IMR-90 (cell line): Measurements from ENCODE around the gene NCKAP5.

ENCODE experiments used
- BHLHE40 ChIP-seq: fragments of 150-350 bp; IDR thresholded peaks from 2 replicates; pipeline ENCODE4 v1.6.1; 2016; ENCODE audit warnings: mild to moderate bottlenecking, low read depth, low read length
- CEBPB ChIP-seq: IDR thresholded peaks from 2 replicates; pipeline ENCODE4 v1.6.1; 2012; ENCODE audit warnings: low read depth, low read length, improper control_type of control experiment
- ELK1 ChIP-seq: fragments of 150-350 bp; IDR thresholded peaks from 2 replicates; pipeline ENCODE4 v1.6.1; 2016; ENCODE audit warnings: low read depth, mild to moderate bottlenecking, low read length, moderate library complexity, borderline replicate concordance
- MAFK ChIP-seq: IDR thresholded peaks from 2 replicates; pipeline ENCODE4 v1.6.1; 2012; ENCODE audit warnings: low read depth, low read length, improper control_type of control experiment
- MAZ ChIP-seq: IDR thresholded peaks from 2 replicates; pipeline ENCODE4 v1.6.1; 2012; ENCODE audit warnings: low read depth, mild to moderate bottlenecking, low read length, improper control_type of control experiment, moderate library complexity, borderline replicate concordance
- MXI1 ChIP-seq: IDR thresholded peaks from 2 replicates; pipeline ENCODE4 v1.6.1; 2012; ENCODE audit warnings: low read depth, mild to moderate bottlenecking, low read length, moderate library complexity, borderline replicate concordance
- POLR2A ChIP-seq: IDR thresholded peaks from 2 replicates; pipeline ENCODE4 v1.6.1; 2012; ENCODE audit warnings: mild to moderate bottlenecking, low read depth, low read length
- RAD21 ChIP-seq: IDR thresholded peaks from 2 replicates; pipeline ENCODE4 v1.6.1; 2012; ENCODE audit warnings: low read length, improper control_type of control experiment
- RCOR1 ChIP-seq: IDR thresholded peaks from 2 replicates; pipeline ENCODE4 v1.6.1; 2012; ENCODE audit warnings: mild to moderate bottlenecking, low read length, improper control_type of control experiment; ENCODE audit not compliant: insufficient replicate concordance
- SMC3 ChIP-seq: fragments of 150-350 bp; IDR thresholded peaks from 2 replicates; pipeline ENCODE4 v1.6.1; 2016; ENCODE audit warnings: low read depth, mild to moderate bottlenecking, antibody characterized with exemption, low read length, moderate library complexity
- USF2 ChIP-seq: fragments of 150-350 bp; IDR thresholded peaks from 2 replicates; pipeline ENCODE4 v1.6.1; 2017; ENCODE audit warnings: mild to moderate bottlenecking, antibody characterized with exemption, low read length, low read depth
- TF ChIP-seq, protein P1 (sequence below): conservative IDR thresholded peaks from 2 replicates; pipeline ENCODE4 v1.5.1; 2012; ENCODE audit warnings: mild to moderate bottlenecking, low read depth, low read length, improper control_type of control experiment

- TF ChIP-seq, protein P1, sequence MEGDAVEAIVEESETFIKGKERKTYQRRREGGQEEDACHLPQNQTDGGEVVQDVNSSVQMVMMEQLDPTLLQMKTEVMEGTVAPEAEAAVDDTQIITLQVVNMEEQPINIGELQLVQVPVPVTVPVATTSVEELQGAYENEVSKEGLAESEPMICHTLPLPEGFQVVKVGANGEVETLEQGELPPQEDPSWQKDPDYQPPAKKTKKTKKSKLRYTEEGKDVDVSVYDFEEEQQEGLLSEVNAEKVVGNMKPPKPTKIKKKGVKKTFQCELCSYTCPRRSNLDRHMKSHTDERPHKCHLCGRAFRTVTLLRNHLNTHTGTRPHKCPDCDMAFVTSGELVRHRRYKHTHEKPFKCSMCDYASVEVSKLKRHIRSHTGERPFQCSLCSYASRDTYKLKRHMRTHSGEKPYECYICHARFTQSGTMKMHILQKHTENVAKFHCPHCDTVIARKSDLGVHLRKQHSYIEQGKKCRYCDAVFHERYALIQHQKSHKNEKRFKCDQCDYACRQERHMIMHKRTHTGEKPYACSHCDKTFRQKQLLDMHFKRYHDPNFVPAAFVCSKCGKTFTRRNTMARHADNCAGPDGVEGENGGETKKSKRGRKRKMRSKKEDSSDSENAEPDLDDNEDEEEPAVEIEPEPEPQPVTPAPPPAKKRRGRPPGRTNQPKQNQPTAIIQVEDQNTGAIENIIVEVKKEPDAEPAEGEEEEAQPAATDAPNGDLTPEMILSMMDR: no peak
- TF ChIP-seq POLR2A (no peak), RAD21 (no peak), USF2 (no peak), MXI1 (no peak), BHLHE40 (no peak), ELK1 (no peak), CEBPB (no peak), RCOR1 (no peak), MAFK (no peak), SMC3 (no peak), MAZ (no peak)
Observed at GRCh38 chr2:133012847-133013734, 555.2 kb downstream of the NCKAP5 start.
